RKO (cell line): ENCODE results near the gene DDTL.
"Not testable (repeated sequence)": the region's sequence is repeated elsewhere in the genome, so short reads cannot be mapped to it uniquely, and the experiment has no call there.

Experiments used
- DNase-seq: peaks from one replicate; pipeline ENCODE4 v3.0.0-alpha.2; 2016; ENCODE audit warnings: low spot score

DDTL gene

GRCh38 chr22:23970201-23970641 lies 3.5 kb downstream of the DDTL start:
- DNase-seq = no peak

- DNase-seq = no peak
These were observed 4.3 kb downstream of the DDTL start for GRCh38 chr22:23970816-23971486.

- not testable (repeated sequence) for DNase-seq
These were observed 5.2 kb downstream of the DDTL start for GRCh38 chr22:23971927-23972326.

DNA sequence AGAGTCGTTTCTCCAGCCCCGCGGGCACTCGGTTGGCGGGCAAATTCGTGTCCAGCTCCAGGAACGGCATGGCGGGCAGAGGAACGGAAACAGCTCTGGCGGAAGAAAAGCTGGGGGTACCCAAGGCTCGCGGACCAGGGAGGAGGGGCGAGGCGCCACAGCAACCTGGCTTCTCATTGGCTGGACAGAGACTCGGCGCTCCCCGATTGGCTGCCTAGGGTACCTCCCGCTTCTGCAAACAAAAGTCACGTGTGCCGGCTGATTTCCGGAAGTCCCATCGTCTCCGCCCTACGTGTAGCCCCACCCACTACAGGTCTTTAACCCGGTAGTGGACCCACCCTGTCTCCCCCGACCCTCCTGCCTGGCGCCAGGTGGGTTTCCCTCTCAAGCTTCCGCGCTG lies 7.7 kb downstream of the DDTL start, which contains the start of gene DDT:
Gene DDT (minus strand): TSS at position 97 of the 400 bp plus-strand sequence. CDS start 27 bp downstream, at position 70.
- not testable (repeated sequence) for DNase-seq

DNA sequence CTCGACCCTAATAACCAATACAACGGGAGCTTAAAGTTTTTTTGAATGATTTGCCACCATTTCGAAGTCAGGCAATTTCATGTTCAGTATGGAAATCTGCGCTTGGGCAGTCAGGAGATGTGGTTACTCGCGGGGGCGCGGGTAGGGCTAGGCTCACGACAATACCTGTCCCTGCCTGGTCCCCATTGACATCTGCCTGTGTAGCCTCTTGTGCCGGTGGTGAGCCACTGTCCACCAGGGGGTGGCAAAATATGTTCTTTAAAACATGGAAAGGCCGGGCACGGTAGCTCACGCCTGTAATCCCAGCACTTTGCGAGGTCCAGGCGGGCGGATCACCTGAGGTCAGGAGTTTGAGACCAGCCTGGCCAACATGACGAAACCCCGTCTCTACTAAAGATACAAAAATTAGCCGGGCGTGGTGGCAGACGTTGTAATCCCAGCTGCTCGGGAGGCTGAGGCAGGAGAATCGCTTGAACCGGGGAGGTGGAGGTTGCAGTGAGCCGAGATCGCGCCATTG lies 8.2 kb downstream of the DDTL start:
- not testable (repeated sequence) for DNase-seq

DNA sequence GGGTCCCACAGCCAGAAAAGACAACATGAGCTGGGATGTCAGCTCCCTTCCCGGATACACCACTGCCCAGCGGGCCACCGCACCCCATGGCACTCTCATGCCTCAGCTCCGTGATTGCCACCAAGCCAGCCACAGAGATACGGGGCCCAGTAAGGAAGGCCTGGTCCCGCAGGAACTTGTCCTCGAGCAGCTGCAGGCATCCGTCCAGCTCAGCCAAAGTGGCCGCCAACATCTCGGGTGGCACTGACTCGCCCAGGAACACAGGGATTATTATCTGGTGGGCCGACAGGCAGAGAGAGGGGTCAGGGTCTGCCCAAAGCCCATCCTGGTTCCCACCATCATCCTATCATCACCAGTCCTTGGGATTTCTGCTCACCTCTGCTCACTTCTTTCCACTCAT lies 10.6 kb downstream of the DDTL start:
- not testable (repeated sequence) for DNase-seq

DNA sequence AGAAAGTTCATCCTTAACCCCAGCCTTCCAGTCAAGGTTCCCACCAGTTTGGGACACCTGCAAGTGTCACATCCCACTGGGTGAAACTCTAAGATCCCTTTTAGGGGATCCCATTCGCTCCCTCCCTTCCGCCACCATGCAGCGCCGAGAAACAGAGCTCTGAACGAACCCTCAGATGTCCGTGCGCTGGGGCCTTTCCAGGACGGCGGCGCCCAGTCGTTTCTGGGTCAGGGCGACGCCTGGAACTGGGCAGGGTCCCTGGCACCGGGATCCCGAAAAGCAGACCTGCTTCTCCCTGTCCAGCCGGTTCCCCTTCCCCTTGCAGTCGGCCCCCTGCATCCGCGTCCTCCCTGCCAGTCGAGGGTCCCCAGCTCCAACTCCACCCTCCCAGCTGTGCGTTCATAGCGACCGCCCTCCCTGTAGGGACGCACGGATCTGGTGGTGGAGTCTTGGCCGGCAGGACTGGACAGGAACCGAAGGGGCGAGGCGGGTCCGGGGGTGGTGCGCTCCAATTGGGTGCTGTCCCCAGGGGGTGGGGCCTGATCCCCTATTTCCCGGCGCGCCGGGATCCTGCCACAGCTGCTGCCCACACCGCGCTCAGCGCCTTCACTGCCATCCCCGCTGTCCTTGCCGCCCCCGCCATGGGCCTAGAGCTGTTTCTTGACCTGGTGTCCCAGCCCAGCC lies 13.0 kb downstream of the DDTL start, which contains the start of gene GSTT2:
Gene GSTT2 (plus strand): TSS at position 578 of the 684 bp plus-strand sequence.
- DNase-seq = not testable (repeated sequence)

DNA sequence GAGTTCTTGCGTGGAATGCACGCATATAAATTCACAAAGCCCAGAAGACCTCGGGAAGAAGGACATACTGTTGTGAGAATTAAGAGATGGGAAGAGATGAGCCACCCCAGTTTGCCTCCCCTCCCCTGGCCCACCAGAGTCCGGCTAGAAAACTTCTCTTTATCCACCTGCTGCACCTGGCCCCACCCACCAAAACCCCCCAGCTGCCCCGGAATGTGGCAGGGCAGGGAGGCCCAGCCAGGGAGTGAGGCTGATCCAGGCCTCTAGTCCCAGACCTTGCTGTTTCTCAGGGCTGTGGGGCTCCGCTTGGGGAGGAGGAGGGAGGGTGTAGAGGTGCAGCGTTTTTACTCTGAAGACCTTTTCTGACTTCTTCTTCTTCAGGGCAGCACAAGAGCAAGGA lies 13.9 kb downstream of the DDTL start:
- not testable (repeated sequence) for DNase-seq

- DNase-seq = peak; percentile 41
These were observed 17.7 kb downstream of the DDTL start for GRCh38 chr22:23984430-23984829.

GRCh38 chr22:23986089-23986488 lies 19.4 kb downstream of the DDTL start:
- not testable (repeated sequence) for DNase-seq

GRCh38 chr22:23986538-23987178 lies 20.0 kb downstream of the DDTL start:
- DNase-seq = not testable (repeated sequence)

DNA sequence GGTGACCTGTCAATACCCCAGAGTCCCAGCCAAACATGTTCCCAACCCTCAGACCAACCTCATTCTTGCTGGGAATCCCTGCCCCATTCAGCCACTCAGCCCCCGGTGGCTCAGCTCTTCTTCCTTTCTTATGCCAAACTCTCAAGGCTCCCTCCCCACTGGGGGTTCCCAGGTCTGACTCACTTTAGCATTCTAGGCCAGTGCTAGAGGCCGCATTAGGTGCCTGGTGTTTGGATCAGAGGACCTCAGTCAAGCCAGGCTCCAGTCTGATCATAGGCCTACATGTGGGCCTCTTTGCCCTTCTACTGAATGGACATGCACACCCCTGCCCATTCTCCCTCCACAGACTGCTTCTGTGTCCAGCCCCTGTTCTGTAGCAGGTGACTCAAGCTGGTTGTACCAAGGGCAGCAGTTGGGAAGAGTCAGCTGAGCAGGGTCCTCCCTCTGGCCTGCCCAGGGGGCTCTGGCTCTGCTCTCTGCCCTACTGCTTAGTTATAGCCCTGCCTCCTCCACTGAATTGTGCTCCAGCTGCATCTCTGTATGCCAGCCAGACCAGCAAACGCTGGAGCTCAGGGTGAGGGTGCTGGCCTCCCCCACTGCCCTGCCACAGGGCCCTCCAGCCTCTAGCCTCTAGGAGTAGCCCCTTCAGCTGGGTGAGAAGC lies 23.0 kb downstream of the DDTL start:
- not testable (repeated sequence) for DNase-seq

- not testable (repeated sequence) for DNase-seq
These were observed 26.4 kb downstream of the DDTL start for GRCh38 chr22:23993080-23993479.

DNA sequence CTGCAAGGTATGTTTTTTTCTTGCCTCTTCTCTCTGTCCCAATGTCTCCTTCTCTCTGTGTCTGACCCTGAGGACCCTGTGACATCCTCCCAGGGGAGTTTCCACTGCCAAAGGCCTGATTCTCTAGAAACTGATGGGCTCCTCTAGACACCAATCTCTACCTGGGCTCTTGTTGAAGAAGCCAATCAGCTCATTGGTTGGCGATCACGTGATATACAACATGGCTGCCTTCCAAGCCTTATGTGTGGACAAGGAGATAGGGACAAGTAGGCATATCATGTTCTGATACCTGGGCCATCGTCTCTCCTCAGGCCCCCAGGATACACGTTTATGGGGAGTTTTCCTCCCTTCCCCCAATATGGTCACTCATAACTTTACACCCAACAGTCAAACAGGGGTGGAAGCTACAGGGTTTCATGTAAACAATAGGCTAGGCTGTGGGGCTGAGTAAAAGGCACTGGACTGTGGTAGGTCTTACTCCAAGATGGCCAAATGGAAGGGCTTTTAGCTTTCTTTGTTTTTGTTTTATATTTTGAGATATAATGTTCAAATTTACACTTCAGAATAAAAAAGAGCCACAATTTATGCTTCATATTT lies 27.0 kb downstream of the DDTL start:
- not testable (repeated sequence) for DNase-seq

DNA sequence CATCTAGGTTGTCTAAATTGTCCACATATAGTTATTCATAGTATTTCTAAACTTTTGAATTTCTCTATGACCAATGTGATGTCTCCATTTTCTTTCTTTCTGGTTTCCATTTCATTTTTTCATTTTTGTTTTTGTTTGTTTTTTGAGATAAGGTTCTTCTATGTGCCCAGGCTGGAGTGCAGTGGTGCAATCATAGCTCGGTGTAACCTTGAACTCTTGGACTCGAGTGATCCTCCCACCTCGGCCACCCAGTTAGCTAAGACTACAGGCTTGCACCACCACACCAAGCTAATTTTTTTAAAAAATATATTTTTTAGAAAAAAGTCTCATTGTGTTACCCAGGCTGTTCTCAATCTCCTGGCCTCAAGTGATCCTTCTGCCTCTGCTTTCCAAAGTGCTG lies 30.4 kb downstream of the DDTL start:
- no peak for DNase-seq

- DNase-seq = not testable (repeated sequence)
These were observed 33.1 kb downstream of the DDTL start for GRCh38 chr22:23999779-24000178.

- DNase-seq = no peak
These were observed 34.6 kb downstream of the DDTL start for GRCh38 chr22:24001314-24001713.

DNA sequence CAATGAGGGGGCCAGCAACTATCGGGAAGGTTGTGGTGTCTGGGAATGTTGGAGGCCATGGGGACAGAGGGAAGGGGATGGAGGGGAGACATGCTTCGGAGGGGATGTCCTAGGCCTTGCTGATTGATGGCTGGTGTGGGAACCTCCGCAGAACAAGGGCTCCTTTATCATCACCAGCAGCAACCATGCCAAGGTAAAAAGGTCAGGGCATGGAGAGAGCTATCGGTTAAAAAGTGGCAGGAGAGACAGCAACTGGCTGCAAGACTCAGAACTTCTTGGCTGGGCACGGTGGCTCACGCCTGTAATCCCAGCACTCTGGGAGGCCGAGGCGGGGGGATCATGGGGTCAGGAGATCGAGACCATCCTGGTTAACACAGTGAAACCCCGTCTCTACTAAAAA lies 35.6 kb downstream of the DDTL start:
- no peak for DNase-seq

- DNase-seq = no peak
These were observed 36.2 kb downstream of the DDTL start for GRCh38 chr22:24002851-24003250.

DNA sequence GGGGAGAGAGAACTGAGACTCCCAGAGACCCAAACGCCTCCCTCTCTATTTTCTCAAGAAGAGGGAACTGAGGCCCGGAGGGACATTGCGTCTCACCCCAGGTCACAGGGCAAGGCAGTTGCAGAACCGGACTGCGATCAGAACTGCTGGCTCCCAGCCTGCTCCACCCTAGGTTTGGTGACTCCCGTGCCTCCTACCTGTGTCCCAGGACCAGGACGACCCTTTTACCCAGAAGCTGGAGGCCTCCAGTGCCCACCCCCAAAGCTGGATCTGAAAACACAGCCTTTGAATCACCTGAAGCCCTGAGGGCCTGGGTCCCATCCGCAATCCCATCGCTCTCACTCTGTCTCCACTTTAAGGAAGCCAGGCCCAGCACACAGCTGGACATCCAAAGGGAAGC lies 37.2 kb downstream of the DDTL start:
- no peak for DNase-seq

- no peak for DNase-seq
These were observed 38.5 kb downstream of the DDTL start, which contains the start of gene GSTT4 for GRCh38 chr22:24005201-24005600. Gene GSTT4, minus strand, starts transcription at chr22:24005453. Its CDS starts 97 bp downstream, at chr22:24005356.
